H1 (cell line): ENCODE data around the gene GTPBP1.

ENCODE experiments used
- ASH2L ChIP-seq: fragments of 200-600, 300-600 bp; sonication (generic); IDR thresholded peaks from one replicate; pipeline ENCODE4 v1.7.1; 2017; ENCODE audit warnings: low read length
- CTCF ChIP-seq, 3 experiments: IDR thresholded peaks; 1 replicate in 2 of 3; 2 replicates in 1 of 3; pipeline versions ENCODE4 v1.5.1 to v1.6.1; 2011; ENCODE audit warnings: low read length in 3 of 3, mild to moderate bottlenecking in 3 of 3, inconsistent platforms in 2 of 3, low read depth in 1 of 3, moderate library complexity in 1 of 3; ENCODE audit not compliant: insufficient read depth in 1 of 3; ENCODE audit errors: control extremely low read depth in 1 of 3
- PHF8 ChIP-seq: fragments of 200-600 bp; sonication (generic); conservative IDR thresholded peaks from 2 replicates; pipeline ENCODE4 v1.7.1; 2012; ENCODE audit warnings: low read depth, mild to moderate bottlenecking, inconsistent platforms, low read length, moderate library complexity
- RXRA ChIP-seq: IDR thresholded peaks from 2 replicates; pipeline ENCODE4 v1.6.1; 2011; ENCODE audit warnings: low read depth, mild to moderate bottlenecking, low read length, moderate library complexity; ENCODE audit not compliant: insufficient read depth

GRCh38 chr22:38716271-38716670 is 10.5 kb downstream of the GTPBP1 start:
- TF ChIP-seq CTCF (IDR thresholded peaks at IDR 0.05; ENCODE audit: control extremely low read depth in 1 of 3, insufficient read depth in 1 of 3, low read depth in 1 of 3, low read length in 3 of 3) (no peak), PHF8 (no peak), RXRA (no peak), ASH2L (no peak)
